HEK293 (cell line): Measurements from ENCODE around the gene GNB1.

Experiments used
- CTCF ChIA-PET: fragments of 350-600 bp; formaldehyde crosslinking; extraction: SDS; loops from one replicate; lab custom pipeline; 2021; ENCODE audit warnings: antibody characterized with exemption; lab: Yijun Ruan, JAX
- POLR2A ChIA-PET: fragments of 300-600 bp; formaldehyde crosslinking; extraction: SDS; loops from one replicate; lab custom pipeline; 2020; ENCODE audit warnings: antibody characterized with exemption, inconsistent platforms; lab: Yijun Ruan, JAX
- H3K27ac ChIP-seq: fragments of 200-500 bp; sonication (Bioruptor generic); 2 replicates; pipeline ENCODE4 v1.5.1; 2014; ENCODE audit warnings: low read depth, low read length, control low read depth, inconsistent platforms; ENCODE audit errors: extremely low read depth
- H3K36me3 ChIP-seq, 2 experiments: fragments of 200-500 bp in 1 of 2; sonication (Bioruptor generic) in 1 of 2; 1 replicate in 1 of 2; 2 replicates in 1 of 2; pipeline ENCODE4 v1.5.1; 2014 to 2017; ENCODE audit warnings: inconsistent platforms in 2 of 2, low read length in 2 of 2; ENCODE audit not compliant: control insufficient read depth in 2 of 2, insufficient read depth in 1 of 2
- H3K4me1 ChIP-seq: fragments of 200-500 bp; sonication (Bioruptor generic); 2 replicates; pipeline ENCODE4 v1.5.1; 2014; ENCODE audit warnings: mild to moderate bottlenecking, low read length, inconsistent platforms; ENCODE audit not compliant: control insufficient read depth, insufficient read depth
- H3K4me3 ChIP-seq: 2 replicates; pipeline ENCODE4 v1.5.1; 2011; ENCODE audit warnings: low read depth, mild to moderate bottlenecking, control low read depth, low read length, moderate library complexity
- H3K9me3 ChIP-seq: fragments of 200-500 bp; sonication (Bioruptor generic); 2 replicates; pipeline ENCODE4 v1.5.1; 2014; ENCODE audit warnings: low read depth, low read length, inconsistent platforms; ENCODE audit not compliant: control insufficient read depth, insufficient read depth
- EGR2 ChIP-seq: fragments of 450-650 bp; formaldehyde crosslinking; IDR thresholded peaks from 2 replicates; pipeline ENCODE4 v1.5.1; 2016; ENCODE audit warnings: low read depth, missing biosample characterization, missing genetic modification characterization
- GLIS1 ChIP-seq: fragments of 450-650 bp; formaldehyde crosslinking; IDR thresholded peaks from 2 replicates; pipeline ENCODE4 v1.5.1; 2016; ENCODE audit warnings: missing biosample characterization, missing genetic modification characterization
- IKZF3 ChIP-seq: fragments of 450-650 bp; IDR thresholded peaks from 2 replicates; pipeline ENCODE4 v1.5.0; 2018; ENCODE audit warnings: missing biosample characterization, mild to moderate bottlenecking, missing genetic modification characterization, moderate library complexity
- OSR2 ChIP-seq: fragments of 450-650 bp; formaldehyde crosslinking; IDR thresholded peaks from 2 replicates; pipeline ENCODE4 v1.5.1; 2016; ENCODE audit warnings: missing biosample characterization, missing genetic modification characterization
- PRDM1 ChIP-seq: fragments of 450-650 bp; formaldehyde crosslinking; IDR thresholded peaks from 2 replicates; pipeline ENCODE4; 2016; ENCODE audit warnings: missing biosample characterization, missing genetic modification characterization
- RBAK ChIP-seq: fragments of 450-650 bp; formaldehyde crosslinking; IDR thresholded peaks from 2 replicates; pipeline ENCODE4 v1.5.1; 2016; ENCODE audit warnings: missing biosample characterization, missing genetic modification characterization
- SP7 ChIP-seq: fragments of 450-650 bp; formaldehyde crosslinking; IDR thresholded peaks from 2 replicates; pipeline ENCODE4 v1.5.1; 2016; ENCODE audit warnings: missing biosample characterization, missing genetic modification characterization
- YY1 ChIP-seq: fragments of 450-650 bp; formaldehyde crosslinking; IDR thresholded peaks from 2 replicates; pipeline ENCODE4 v1.5.1; 2018; ENCODE audit warnings: missing biosample characterization, missing genetic modification characterization
- ZBTB10 ChIP-seq: fragments of 450-650 bp; formaldehyde crosslinking; IDR thresholded peaks from 2 replicates; pipeline ENCODE4 v1.5.1; 2016; ENCODE audit warnings: missing biosample characterization, missing genetic modification characterization
- ZBTB48 ChIP-seq: fragments of 450-650 bp; formaldehyde crosslinking; IDR thresholded peaks from 2 replicates; pipeline ENCODE4 v1.5.1; 2016; ENCODE audit warnings: missing biosample characterization, missing genetic modification characterization
- ZBTB49 ChIP-seq: fragments of 450-650 bp; formaldehyde crosslinking; IDR thresholded peaks from 2 replicates; pipeline ENCODE4 v1.5.1; 2016; ENCODE audit warnings: missing biosample characterization, missing genetic modification characterization, low read depth
- ZFHX2 ChIP-seq: fragments of 450-650 bp; formaldehyde crosslinking; conservative IDR thresholded peaks from 2 replicates; pipeline ENCODE4 v1.5.1; 2016; ENCODE audit warnings: missing biosample characterization, missing genetic modification characterization
- ZFP69B ChIP-seq: fragments of 450-650 bp; formaldehyde crosslinking; IDR thresholded peaks from 2 replicates; pipeline ENCODE4 v1.5.1; 2016; ENCODE audit warnings: missing biosample characterization, missing genetic modification characterization
- ZNF112 ChIP-seq: fragments of 450-650 bp; formaldehyde crosslinking; IDR thresholded peaks from 2 replicates; pipeline ENCODE4 v1.5.0; 2017; ENCODE audit warnings: missing biosample characterization, missing genetic modification characterization
- ZNF121 ChIP-seq: fragments of 450-650 bp; formaldehyde crosslinking; IDR thresholded peaks from 2 replicates; pipeline ENCODE4 v1.5.1; 2016; ENCODE audit warnings: missing biosample characterization, missing genetic modification characterization
- ZNF138 ChIP-seq: fragments of 450-650 bp; formaldehyde crosslinking; IDR thresholded peaks from 2 replicates; pipeline ENCODE4 v1.5.1; 2016; ENCODE audit warnings: missing biosample characterization, missing genetic modification characterization, borderline replicate concordance
- ZNF174 ChIP-seq: fragments of 450-650 bp; formaldehyde crosslinking; IDR thresholded peaks from 2 replicates; pipeline ENCODE4 v1.5.0; 2017; ENCODE audit warnings: missing biosample characterization, mild to moderate bottlenecking, missing genetic modification characterization
- ZNF302 ChIP-seq: fragments of 450-650 bp; formaldehyde crosslinking; IDR thresholded peaks from 2 replicates; pipeline ENCODE4 v1.5.1; 2016; ENCODE audit warnings: missing biosample characterization, missing genetic modification characterization, low read depth
- ZNF518A ChIP-seq: fragments of 450-650 bp; formaldehyde crosslinking; conservative IDR thresholded peaks from 2 replicates; pipeline ENCODE4 v1.5.1; 2016; ENCODE audit warnings: low read depth, missing biosample characterization, missing genetic modification characterization
- ZNF521 ChIP-seq: fragments of 450-650 bp; formaldehyde crosslinking; IDR thresholded peaks from 2 replicates; pipeline ENCODE4 v1.5.1; 2017; ENCODE audit warnings: missing biosample characterization, mild to moderate bottlenecking, missing genetic modification characterization
- ZNF645 ChIP-seq: fragments of 450-650 bp; formaldehyde crosslinking; IDR thresholded peaks from 2 replicates; pipeline ENCODE4; 2016; ENCODE audit warnings: missing biosample characterization, missing genetic modification characterization
- ZNF677 ChIP-seq: fragments of 450-650 bp; IDR thresholded peaks from 2 replicates; pipeline ENCODE4 v1.5.0; 2018; ENCODE audit warnings: missing biosample characterization, mild to moderate bottlenecking, missing genetic modification characterization, moderate library complexity
- ZNF747 ChIP-seq: fragments of 450-650 bp; formaldehyde crosslinking; IDR thresholded peaks from 2 replicates; pipeline ENCODE4 v1.5.1; 2016; ENCODE audit warnings: missing biosample characterization, missing genetic modification characterization

The GNB1 gene

GRCh38 chr1:1922702-1922955 lies 31.7 kb upstream of the GNB1 start (continued):
- TF ChIP-seq ZNF518A (tag by site-specific recombination) (no peak), ZNF112 (tag by site-specific recombination) (no peak), ZBTB49 (tag by site-specific recombination) (no peak), RBAK (tag by site-specific recombination) (no peak)

GRCh38 chr1:1921901-1922701 lies 31.2 kb upstream of the GNB1 start:
- TF ChIP-seq ZNF302 (tag by site-specific recombination): no peak
- peak; percentile 77 for TF ChIP-seq EGR2 (tag by site-specific recombination)
- TF ChIP-seq ZBTB10 (tag by site-specific recombination): no peak
- TF ChIP-seq ZFP69B (tag by site-specific recombination): no peak
- peak; percentile 70 for TF ChIP-seq ZFHX2 (tag by site-specific recombination)
- peak; percentile 29 for TF ChIP-seq GLIS1 (tag by site-specific recombination)
- TF ChIP-seq ZNF747 (tag by site-specific recombination): no peak
- H3K36me3 ChIP-seq: no peaks in the 10 kb centered on the region
- no peak overlapping the region for H3K27ac ChIP-seq
- POLR2A ChIA-PET: no interaction called here
- no peaks in the 10 kb centered on the region for H3K4me1 ChIP-seq
- no peak overlapping the region for H3K4me3 ChIP-seq
- no peaks in the 10 kb centered on the region for H3K9me3 ChIP-seq
- CTCF ChIA-PET: interaction anchor here (1.0 kb wide), 1 partner anchor 37 kb away, joined by 3 read pairs; no protein-coding TSS in a partner anchor

- Histone ChIP-seq H3K4me1 (no peaks in the 10 kb centered on the region), H3K9me3 (no peaks in the 10 kb centered on the region), H3K27ac (no peak overlapping the region), H3K36me3 (no peaks in the 10 kb centered on the region), H3K4me3 (no peak overlapping the region)
- CTCF ChIA-PET: interaction anchor here (0.7 kb wide), 1 partner anchor 339 kb away, joined by 3 read pairs; no protein-coding TSS in a partner anchor
- POLR2A ChIA-PET: no interaction called here
- no peak for TF ChIP-seq OSR2
- no peak for TF ChIP-seq ZNF677 (tag by site-specific recombination)
- no peak for TF ChIP-seq IKZF3 (tag by site-specific recombination)
- TF ChIP-seq ZNF121: no peak
- TF ChIP-seq YY1 (tag by site-specific recombination): no peak
- TF ChIP-seq SP7 (tag by site-specific recombination): no peak
- TF ChIP-seq ZNF521 (tag by site-specific recombination): no peak
- TF ChIP-seq ZNF174: no peak
- no peak for TF ChIP-seq ZNF645 (tag by site-specific recombination)
- TF ChIP-seq PRDM1: no peak
- no peak for TF ChIP-seq ZBTB48
- no peak for TF ChIP-seq ZNF138 (tag by site-specific recombination)
Measured at GRCh38 chr1:1921459-1921862, 30.6 kb upstream of the GNB1 start.
